ENCODE results near the gene TNNT1.

DNA sequence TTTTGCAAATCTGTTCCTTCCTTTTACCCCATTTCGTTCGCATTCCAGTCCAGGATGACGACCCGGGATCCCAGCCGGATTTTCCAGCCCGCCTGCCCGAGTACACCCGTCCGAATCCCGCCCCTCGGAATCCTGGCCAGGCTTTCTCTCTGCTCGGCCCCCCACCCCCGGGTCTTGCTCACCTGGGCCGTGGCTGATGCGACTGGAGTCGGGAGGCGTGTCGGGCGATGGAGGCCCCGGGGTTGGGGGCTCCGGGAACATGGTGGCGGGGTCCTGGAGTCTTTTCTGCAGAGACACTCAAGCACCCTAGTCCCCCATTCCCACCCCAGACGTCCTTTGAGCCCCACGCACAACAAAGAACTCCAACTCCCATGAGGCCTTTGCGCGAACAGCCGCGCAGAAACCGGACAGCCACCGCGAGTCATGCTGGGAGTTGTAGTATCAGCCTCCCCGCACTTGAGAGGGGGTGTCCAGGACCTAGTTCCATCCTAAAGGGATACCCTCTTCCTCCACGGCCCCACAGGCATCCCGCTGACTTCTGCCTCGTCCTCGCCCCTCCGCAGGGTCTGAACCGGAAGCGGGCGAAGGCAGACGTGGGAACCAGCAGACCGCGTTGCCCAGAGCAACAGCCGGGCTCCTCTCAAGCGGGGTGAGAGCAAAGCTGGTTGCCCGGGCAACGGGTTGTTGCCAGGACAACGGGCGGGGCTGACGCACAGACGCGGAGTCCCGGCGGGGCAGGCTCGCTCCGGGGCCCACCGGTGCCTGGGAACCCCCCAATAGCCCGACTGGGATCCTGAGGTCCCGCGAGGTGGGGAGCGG lies 30.0 kb upstream of the TNNT1 start:
- TF ChIP-seq, protein P1, sequence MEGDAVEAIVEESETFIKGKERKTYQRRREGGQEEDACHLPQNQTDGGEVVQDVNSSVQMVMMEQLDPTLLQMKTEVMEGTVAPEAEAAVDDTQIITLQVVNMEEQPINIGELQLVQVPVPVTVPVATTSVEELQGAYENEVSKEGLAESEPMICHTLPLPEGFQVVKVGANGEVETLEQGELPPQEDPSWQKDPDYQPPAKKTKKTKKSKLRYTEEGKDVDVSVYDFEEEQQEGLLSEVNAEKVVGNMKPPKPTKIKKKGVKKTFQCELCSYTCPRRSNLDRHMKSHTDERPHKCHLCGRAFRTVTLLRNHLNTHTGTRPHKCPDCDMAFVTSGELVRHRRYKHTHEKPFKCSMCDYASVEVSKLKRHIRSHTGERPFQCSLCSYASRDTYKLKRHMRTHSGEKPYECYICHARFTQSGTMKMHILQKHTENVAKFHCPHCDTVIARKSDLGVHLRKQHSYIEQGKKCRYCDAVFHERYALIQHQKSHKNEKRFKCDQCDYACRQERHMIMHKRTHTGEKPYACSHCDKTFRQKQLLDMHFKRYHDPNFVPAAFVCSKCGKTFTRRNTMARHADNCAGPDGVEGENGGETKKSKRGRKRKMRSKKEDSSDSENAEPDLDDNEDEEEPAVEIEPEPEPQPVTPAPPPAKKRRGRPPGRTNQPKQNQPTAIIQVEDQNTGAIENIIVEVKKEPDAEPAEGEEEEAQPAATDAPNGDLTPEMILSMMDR (IDR thresholded peaks at IDR 0.05): no peak
- TF ChIP-seq POLR2A (IDR thresholded peaks at IDR 0.05) (no peak), EP300 (IDR thresholded peaks at IDR 0.05) (no peak)
